ENCODE results near the gene IMPDH1.

Gene IMPDH1

DNA sequence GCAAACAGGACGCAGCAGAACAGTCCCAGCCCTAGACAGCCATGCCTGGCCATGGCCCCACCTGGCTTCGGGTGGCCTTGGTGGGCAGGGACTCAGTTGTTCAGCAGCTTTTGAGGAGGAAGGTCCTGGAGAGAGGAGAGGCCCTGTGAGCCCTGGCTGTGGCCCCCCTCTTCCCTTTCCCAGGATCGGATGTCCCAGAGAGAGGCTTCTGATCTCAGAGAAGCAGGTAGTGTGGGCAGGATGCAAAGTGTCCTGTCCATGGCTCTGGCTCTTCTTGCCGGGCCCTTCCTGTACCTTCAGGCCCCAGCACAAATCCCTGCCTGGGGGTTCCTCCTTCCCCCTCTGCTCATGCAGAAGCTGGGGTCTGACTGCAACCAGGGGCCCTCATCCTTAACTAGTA lies 49.8 kb downstream of the IMPDH1 start:
- no peak for DNase-seq (ENCODE audit: low spot score)

DNA sequence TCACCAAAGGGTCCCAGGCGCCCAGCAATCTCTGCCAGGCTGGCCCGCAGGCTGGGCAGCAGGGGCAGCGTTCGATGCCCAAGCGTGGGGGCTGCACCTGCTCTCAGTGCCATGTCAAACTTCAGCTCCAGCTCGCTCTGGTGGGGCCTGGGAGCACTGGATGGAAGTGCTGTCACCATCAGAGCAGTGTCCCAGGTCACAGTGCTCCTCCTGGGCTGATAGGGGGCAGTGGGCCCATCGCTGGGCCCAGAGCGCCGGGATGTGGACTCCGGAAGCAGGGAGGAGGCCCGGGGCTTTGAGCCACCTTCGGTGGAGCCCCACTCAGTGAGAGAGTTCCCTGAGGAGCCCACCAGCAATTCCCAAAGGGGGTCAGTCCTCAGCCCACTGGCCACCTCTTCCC lies 50.4 kb downstream of the IMPDH1 start:
- no peak for DNase-seq (ENCODE audit: low spot score)

DNA sequence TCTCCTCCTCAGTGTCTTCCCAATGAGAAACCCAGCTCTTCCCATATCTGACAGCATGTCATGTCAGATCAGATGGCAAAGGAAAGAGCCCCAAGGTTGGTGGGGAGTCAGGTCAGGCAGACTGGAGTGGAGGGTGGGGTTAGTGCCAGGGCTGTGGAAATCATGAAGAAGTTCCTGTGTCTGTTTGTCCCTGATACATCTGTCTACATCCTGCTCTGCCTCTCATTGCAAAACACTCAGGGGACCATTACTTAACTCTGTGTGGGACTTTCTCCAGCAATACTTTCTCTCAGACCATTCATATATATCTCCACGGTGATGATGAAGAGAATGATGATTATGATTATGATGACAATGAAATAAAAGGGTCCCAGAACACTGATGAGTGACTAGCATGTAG lies 51.5 kb downstream of the IMPDH1 start:
- DNase-seq (ENCODE audit: low spot score): no peak

DNA sequence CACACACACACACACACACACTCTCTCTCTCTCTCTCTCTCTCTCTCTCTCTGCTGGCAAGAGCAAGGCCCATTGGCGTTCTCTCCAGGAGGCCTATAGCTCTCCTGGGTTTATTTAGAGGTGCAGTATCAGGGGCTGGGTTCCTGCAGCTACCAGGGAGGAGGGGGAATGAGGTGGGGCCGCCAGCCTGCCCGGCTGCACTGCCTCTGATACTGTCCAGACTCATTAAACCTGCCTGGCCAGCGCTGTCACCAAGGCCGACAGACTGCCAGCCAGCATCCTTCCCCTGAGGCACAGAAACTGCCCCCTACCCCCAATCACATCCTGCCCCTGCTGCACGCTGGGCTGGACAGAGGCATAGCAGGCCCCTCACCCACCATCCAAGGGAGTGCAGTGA lies 52.6 kb downstream of the IMPDH1 start:
- DNase-seq (ENCODE audit: low spot score): no peak

DNA sequence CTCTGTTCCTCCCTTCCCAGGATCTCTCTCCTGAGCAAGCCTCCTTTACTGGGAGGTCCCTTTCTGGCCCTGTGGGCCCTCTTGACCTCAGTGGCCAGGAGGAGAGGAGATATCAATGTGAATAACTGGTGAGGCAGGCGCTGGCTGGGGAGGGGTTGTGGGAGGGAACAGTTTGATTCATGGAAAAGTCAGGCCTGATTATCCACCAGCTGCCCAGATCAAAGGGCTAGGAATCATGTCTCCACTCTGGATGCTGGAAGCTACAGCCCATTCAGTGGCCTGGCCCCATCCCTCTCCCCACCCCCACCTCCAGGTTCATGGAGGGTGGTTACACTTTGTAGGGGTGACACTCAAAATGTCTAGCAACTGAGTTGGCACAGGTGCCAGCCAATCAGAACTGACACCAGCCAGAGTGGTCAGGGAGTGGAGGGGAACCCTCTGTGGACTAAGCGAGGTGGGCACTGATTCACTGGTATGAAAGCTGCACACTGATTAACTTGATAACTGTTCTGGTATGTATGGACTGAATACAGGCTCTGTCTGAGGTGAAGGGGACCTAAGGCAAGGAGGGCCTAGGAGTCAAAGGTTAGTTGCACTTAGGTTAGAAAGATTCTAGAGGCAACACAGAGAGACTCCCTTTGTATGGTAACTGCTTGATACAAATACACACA lies 53.1 kb downstream of the IMPDH1 start:
- DNase-seq (ENCODE audit: low spot score): no peak

DNA sequence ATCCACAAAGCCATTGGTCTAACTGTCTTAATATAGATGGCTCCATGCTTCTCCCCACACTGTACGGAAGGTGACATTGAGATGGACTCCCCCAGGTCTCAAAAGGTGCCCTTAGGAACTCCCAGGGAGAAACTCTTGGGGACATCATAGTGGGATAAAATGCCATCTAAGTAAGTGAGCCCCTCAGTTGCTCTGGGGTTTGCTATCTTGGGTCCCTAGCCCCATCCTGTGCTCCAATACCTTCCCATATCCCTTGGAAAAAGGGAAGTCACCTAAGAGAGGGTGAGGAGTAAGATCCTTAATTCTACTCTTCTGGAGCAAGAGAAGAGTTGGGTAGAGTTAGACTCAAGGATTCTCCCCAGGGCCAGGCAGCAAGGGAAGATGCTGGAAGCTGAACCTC lies 56.2 kb downstream of the IMPDH1 start:
- no peak for DNase-seq (ENCODE audit: low spot score)

DNA sequence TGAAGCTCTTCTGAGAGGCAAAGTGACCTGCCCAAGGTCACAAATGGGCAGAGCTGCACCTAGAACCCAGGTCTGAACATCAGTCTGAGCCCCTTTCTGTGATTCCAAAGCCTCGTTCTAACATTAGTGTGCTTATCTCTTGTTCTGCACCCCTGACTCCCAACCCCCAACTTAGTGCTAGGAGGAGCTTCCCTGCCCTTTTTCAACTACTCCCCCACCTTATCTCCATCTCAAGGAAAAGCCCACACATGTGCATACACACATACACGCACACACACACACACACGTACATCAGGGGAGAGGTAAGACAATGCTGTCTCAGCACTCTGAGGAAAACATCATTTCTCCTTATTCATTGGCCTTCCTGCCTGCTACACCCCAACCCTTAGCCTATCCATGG lies 56.6 kb downstream of the IMPDH1 start:
- DNase-seq (ENCODE audit: low spot score): no peak

DNA sequence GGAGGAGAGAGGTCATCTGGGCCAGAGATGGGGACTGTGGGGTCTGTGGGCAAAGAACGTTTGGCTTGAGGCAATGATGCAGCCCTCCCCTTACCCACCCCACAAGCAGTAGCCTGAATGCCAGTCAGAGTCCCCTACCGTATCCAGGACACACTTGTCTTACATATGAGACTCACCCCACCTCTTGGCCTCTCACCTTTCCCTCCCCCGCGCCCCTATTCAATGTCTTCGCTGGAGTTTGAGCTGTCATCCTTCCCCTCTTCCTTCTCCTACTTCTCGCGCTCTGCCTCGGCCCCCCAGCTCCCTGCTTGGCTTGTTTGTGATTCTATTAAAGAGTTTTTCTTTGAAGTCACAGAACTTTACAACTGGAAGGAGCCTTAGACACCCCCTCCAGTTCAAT lies 57.1 kb downstream of the IMPDH1 start:
- no peak for DNase-seq (ENCODE audit: low spot score)

DNA sequence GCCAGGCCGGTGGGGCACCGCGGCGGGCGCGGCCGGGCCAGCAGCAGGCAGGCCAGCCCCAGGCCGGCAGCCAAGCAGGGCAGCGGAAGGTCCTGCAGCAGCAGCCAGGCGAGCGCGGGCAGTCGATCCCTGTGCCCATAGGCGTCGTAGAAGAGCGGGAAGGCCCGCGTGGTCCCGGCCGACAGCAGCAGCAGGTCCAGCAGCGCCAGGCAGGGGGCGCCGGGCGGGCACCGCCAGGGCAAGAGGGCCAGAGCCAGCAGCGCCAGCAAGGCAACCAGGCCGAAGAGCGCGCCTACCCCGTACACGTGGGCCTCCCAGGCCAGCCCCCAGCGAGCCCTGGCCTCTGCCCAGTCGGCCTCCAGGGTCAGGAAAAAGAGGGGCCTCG lies 57.6 kb downstream of the IMPDH1 start:
- DNase-seq (ENCODE audit: low spot score): no peak

DNA sequence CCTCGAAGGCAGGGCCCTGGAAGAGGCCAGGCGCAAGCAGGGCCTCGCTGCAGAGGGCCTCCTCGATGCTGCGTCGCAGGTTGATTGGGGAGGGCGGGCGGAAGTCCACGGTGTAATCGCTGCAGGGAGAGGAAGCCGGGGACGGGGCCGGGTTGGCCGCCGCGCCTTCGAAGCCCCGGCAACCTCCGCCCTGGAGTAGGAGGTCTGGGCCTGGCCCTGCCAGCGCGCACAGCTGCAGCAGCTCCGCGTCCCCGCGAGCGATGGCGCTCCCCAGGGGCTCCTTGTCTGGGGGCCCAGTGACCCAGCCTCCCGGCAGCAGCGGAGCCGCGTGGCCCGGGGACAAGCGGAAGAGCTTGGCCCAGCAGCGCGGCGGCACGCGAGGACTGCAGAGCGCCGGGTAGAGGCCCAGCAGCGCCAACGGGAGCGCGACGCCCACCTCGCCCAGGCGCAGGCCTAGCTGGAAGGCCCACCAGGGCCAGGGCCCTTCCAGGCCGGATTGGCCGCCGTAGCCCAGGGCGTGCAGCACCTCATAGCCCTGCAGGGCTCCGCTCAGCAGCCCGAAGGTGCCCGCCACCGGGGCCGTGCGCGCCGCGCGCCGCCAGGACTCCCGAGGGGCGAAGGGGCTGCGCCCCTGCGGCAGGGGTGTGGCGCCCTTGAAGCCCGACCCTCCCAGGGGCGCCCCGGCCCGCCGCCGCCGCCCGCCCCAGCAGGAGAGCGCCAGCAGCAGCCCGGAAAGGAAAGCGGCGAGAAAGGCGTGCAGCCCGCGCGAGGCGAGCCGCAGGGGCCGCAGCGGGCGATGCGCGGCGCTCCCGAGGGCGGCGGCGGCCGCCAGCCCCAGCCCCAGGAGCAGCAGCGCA lies 58.3 kb downstream of the IMPDH1 start:
- DNase-seq (ENCODE audit: low spot score): no peak

DNA sequence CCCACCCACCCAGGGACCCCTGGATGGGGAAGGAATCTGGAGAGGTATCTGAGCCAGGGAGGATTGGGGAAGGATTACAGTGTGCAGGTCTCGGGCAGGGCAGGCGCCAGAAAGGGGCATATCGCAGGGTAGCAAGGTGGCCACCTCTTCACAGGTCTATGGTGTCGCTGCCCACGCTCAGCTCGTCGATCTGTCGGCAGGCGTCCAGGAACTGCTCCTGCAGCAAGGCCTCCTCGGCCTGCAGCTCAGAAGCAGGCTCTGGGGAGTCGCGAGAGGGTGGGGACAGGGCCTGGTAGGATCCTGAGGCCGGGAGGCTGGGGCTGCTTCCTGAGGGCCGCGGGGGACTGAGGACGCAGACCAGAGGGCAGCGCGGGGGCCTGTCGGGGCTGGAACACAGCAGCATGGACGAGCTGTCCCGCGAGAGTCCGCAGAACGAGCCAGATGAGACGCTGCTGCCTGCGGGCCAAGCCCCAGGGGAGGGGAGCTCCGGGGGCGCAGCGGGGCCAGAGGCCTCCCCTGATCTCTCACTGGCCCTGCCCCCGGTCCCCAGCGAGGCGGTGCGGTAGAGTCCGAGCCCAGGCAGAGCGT lies 59.0 kb downstream of the IMPDH1 start:
- DNase-seq (ENCODE audit: low spot score): no peak

DNA sequence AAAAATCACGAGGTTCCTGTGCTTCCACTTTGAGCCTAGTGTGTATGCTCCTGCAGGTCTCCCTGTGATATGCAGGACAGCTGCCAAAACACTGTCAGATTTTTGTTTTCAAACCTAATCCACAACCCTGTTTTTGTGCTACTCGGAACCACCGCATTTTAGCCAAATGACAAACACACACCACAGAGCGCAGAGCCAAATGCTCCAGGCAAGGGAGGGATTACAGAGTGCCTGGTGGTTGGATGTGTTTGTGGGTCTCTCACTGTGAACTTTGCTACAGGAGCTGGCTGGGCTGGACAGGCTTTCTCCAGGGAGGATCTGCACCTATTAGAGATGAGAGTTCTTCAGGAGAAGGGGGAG lies 60.3 kb downstream of the IMPDH1 start:
- DNase-seq (ENCODE audit: low spot score): no peak

DNA sequence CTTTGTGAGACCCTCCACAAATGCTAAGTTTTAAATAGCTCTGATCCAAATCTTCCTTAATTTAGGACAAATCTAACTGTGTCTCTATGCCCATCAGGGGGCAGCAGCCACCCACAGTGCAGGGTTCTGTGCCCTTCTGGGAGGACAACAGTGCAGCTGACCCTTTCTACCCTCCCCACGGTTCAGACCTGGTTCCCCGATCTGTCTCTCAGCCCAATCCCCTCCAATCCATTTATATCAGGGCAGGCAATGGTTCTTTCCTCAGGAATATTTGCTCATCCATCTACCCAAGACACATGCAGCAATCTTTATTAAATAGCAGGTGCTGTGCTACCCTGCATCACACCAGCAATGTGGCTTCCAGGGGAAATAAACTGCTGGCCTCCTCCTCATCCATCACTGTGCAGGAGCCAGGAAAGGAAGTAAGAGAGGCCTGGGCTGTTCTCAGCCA lies 62.1 kb downstream of the IMPDH1 start:
- peak; percentile 70 for DNase-seq (ENCODE audit: low spot score)

DNA sequence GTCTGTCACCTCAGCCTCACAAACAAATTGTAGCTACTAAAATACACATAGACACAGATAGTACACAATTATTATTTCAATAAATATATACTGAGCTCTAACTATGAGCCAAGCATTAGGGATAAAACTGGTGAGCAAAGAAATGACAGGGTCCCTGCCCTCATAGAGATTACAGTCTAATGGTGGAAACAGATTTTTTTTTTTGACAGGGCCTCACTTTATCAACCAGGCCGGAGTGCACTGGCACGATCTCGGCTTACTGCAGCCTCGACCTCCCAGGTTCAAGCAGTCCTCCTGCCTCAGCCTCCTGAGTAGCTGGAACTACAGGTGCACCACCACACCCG lies 65.4 kb downstream of the IMPDH1 start:
- no peak for DNase-seq (ENCODE audit: low spot score)

DNA sequence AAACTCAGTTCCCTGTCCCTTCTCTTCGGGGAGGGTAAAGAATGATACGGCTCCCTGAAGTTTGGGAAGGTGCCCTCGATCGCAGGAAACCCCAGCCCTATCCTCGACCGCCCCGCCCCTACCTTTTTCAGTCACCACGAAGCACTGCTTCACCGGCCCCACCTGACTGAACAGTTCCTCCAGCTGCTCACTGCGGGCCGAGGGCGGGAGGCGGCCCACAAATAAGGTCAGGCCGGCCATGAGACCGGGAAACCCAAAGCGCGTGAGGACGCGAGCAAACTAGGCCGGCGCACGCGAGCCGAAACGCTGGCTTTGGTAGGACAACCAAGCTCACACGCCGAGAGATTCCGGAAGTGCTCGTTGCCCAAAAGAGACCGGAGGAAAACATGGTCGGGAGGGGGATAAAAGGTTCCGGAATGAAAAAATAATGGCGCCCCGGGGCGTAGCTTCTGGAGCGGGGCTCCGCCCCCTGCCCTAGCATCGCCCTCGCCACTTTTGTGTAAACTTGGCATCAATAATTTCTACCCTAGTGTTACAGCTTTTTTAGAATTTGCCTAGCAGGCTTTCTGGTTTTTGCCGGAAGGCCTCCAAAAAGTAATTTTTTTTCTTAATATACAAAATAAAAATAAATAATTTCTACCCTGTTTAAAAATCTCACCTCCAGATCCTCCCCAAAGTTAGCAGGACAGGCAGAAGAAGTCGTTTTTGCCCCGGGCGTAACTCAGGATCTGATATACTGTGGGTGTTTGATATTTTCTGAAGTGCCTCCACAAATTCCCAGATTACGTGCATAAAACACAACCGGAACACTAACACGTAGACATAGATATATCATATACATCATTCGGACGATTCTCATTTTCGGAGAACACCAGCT lies 66.0 kb downstream of the IMPDH1 start, which contains the start of gene RBM28:
Gene RBM28, minus strand, starts transcription at position 355 of the 877 bp plus-strand sequence. Its CDS starts 115 bp downstream, at position 240.
- DNase-seq (ENCODE audit: low spot score): peak; percentile 97
